ENCODE measurements around the gene OR51B4.

OR51B4 gene

GRCh38 chr11:5289696-5290095 lies 12.1 kb downstream of the OR51B4 start:
- H3K36me3 ChIP-seq (ENCODE audit: control insufficient read depth in 2 of 2, insufficient read depth in 1 of 2, low read length in 2 of 2), result no peaks in the 10 kb centered on the region
- CTCF ChIA-PET, result interaction anchor here (1.1 to 2.9 kb wide), 2 partner anchors 86 to 92 kb away, joined by 3 to 12 read pairs; no protein-coding TSS in a partner anchor
- H3K4me3 ChIP-seq (ENCODE audit: low read depth, low read length), result no peak overlapping the region
- H3K4me1 ChIP-seq (ENCODE audit: control insufficient read depth, insufficient read depth, low read length), result no peaks in the 10 kb centered on the region
- TF ChIP-seq SCRT2 (tag by site-specific recombination; IDR thresholded peaks at IDR 0.05) (no peak), ZNF223 (tag by site-specific recombination; IDR thresholded peaks at IDR 0.05) (no peak), ZBTB26 (tag by site-specific recombination; optimal IDR thresholded peaks at IDR 0.05) (no peak)
- no peak overlapping the region for H3K27ac ChIP-seq (ENCODE audit: extremely low read depth, low read depth, low read length)
- no peaks in the 10 kb centered on the region for H3K9me3 ChIP-seq (ENCODE audit: control insufficient read depth, insufficient read depth, low read depth, low read length)
- POLR2A ChIA-PET, result no interaction called here

- Histone ChIP-seq H3K9me3 (ENCODE audit: control insufficient read depth, insufficient read depth, low read depth, low read length) (no peaks in the 10 kb centered on the region), H3K36me3 (ENCODE audit: control insufficient read depth in 2 of 2, insufficient read depth in 1 of 2, low read length in 2 of 2) (no peaks in the 10 kb centered on the region), H3K4me3 (ENCODE audit: low read depth, low read length) (no peak overlapping the region), H3K4me1 (ENCODE audit: control insufficient read depth, insufficient read depth, low read length) (no peaks in the 10 kb centered on the region), H3K27ac (ENCODE audit: extremely low read depth, low read depth, low read length) (no peak overlapping the region)
- TF ChIP-seq SP7 (tag by site-specific recombination; IDR thresholded peaks at IDR 0.05) (no peak), ZNF837 (tag by site-specific recombination; IDR thresholded peaks at IDR 0.05) (no peak), ZNF37A (tag by site-specific recombination; IDR thresholded peaks at IDR 0.05) (no peak), ZNF76 (tag by site-specific recombination; IDR thresholded peaks at IDR 0.05; ENCODE audit: borderline replicate concordance, low read depth) (no peak), ZNF843 (tag by site-specific recombination; IDR thresholded peaks at IDR 0.05) (no peak), ZNF18 (tag by site-specific recombination; IDR thresholded peaks at IDR 0.05) (no peak), ZNF555 (tag by site-specific recombination; conservative IDR thresholded peaks at IDR 0.05) (no peak), ZNF16 (tag by site-specific recombination; IDR thresholded peaks at IDR 0.05; ENCODE audit: low read depth) (no peak), ZNF121 (tag by site-specific recombination; IDR thresholded peaks at IDR 0.05) (no peak), ZNF175 (tag by site-specific recombination; IDR thresholded peaks at IDR 0.05) (no peak), ZSCAN4 (tag by site-specific recombination; IDR thresholded peaks at IDR 0.05) (no peak), IKZF3 (tag by site-specific recombination; IDR thresholded peaks at IDR 0.05) (no peak), TRIM28 (IDR thresholded peaks at IDR 0.05; ENCODE audit: borderline replicate concordance, low read length) (no peak)
- ChIA-PET POLR2A (no interaction called here), CTCF (interaction anchor here (1.1 to 2.9 kb wide), 2 partner anchors 85 to 92 kb away, joined by 3 to 12 read pairs; no protein-coding TSS in a partner anchor)
Observed at GRCh38 chr11:5288906-5289550, 12.7 kb downstream of the OR51B4 start.

- no peak overlapping the region for H3K4me3 ChIP-seq (ENCODE audit: low read depth, low read length)
- H3K4me1 ChIP-seq (ENCODE audit: control insufficient read depth, insufficient read depth, low read length), result no peaks in the 10 kb centered on the region
- no peaks in the 10 kb centered on the region for H3K36me3 ChIP-seq (ENCODE audit: control insufficient read depth in 2 of 2, insufficient read depth in 1 of 2, low read length in 2 of 2)
- POLR2A ChIA-PET, result no interaction called here
- no peak overlapping the region for H3K27ac ChIP-seq (ENCODE audit: extremely low read depth, low read depth, low read length)
- H3K9me3 ChIP-seq (ENCODE audit: control insufficient read depth, insufficient read depth, low read depth, low read length), result no peaks in the 10 kb centered on the region
- CTCF ChIA-PET, result interaction anchor here (0.6 kb wide), 1 partner anchor 523 kb away, joined by 4 read pairs; no protein-coding TSS in a partner anchor
- TF ChIP-seq GLI4 (tag by site-specific recombination; IDR thresholded peaks at IDR 0.05) (no peak), ZNF112 (tag by site-specific recombination; IDR thresholded peaks at IDR 0.05) (no peak), ZBTB1 (tag by site-specific recombination; IDR thresholded peaks at IDR 0.05) (no peak), ZNF571 (tag by site-specific recombination; IDR thresholded peaks at IDR 0.05) (no peak), ZNF280C (tag by site-specific recombination; IDR thresholded peaks at IDR 0.05) (no peak), ZBTB6 (tag by site-specific recombination; IDR thresholded peaks at IDR 0.05) (no peak), ZNF132 (tag by site-specific recombination; IDR thresholded peaks at IDR 0.05; ENCODE audit: borderline replicate concordance) (no peak), ZNF776 (tag by site-specific recombination; IDR thresholded peaks at IDR 0.05; ENCODE audit: borderline replicate concordance) (no peak)
Observed at GRCh38 chr11:5288108-5288905, 13.4 kb downstream of the OR51B4 start.
